HUES64 (cell line): ENCODE data around the gene INPP5J.

Source experiments
- H3K27ac ChIP-seq: 2 replicates; pipeline ENCODE4 v1.7.0; 2013; ENCODE audit warnings: low read depth, low read length, inconsistent platforms
- H3K27me3 ChIP-seq: 2 replicates; pipeline ENCODE4 v1.6.1; 2013; ENCODE audit warnings: mild to moderate bottlenecking, low read length; ENCODE audit not compliant: insufficient read depth
- H3K36me3 ChIP-seq: 2 replicates; pipeline ENCODE4 v1.6.1; 2013; ENCODE audit warnings: mild to moderate bottlenecking, low read length; ENCODE audit not compliant: insufficient read depth
- H3K4me1 ChIP-seq: 2 replicates; pipeline ENCODE4 v1.6.1; 2013; ENCODE audit warnings: mild to moderate bottlenecking, low read length, moderate library complexity; ENCODE audit not compliant: insufficient read depth
- H3K4me3 ChIP-seq: 2 replicates; pipeline ENCODE4 v1.5.1; 2013; ENCODE audit warnings: mild to moderate bottlenecking, low read length, moderate library complexity
- H3K9ac ChIP-seq: 2 replicates; pipeline ENCODE4 v1.6.1; 2013; ENCODE audit warnings: mild to moderate bottlenecking, low read depth, low read length
- H3K9me3 ChIP-seq: 2 replicates; pipeline ENCODE4 v1.6.1; 2013; ENCODE audit warnings: low read depth, low read length; ENCODE audit not compliant: insufficient read depth
- WGBS: fragments of 150-250, 120-280 bp; methylation state at CpG from one replicate; pipeline ENCODE4 v1.1.7; 2013; ENCODE audit warnings: missing lambda C conversion rate; 5-methylcytosine and 5-hydroxymethylcytosine counted together

The INPP5J gene

DNA sequence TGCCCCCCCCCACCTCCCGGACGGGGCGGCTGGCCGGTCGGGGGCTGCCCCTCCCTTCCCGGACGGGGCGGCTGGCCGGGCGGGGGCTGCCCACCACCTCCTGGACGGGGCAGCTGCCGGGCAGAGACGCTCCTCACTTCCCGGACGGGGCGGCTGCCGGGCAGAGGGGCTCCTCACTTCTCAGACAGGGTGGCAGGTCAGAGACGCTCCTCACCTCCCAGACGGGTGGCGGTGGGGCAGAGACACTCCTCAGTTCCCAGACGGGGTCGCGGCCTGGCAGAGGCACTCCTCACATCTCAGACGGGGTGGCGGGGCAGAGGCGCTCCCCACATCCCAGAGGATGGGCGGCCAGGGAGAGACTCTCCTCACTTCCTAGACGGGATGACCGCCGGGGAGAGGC, 61.2 kb downstream of the INPP5J start:
- Histone ChIP-seq H3K27me3 (no peaks in the 10 kb centered on the region), H3K4me1 (no peaks in the 10 kb centered on the region), H3K4me3 (no peak overlapping the region), H3K27ac (no peak overlapping the region), H3K36me3 (peaks cover 19% of the 10 kb centered on the region; the same call in 1 of the 2 replicates), H3K9me3 (no peaks in the 10 kb centered on the region), H3K9ac (no peak overlapping the region)
- 93% methylated on average over 30 of the region's 30 CpGs for WGBS
